HEK293 (cell line): Measurements from ENCODE around the gene NFS1.

ENCODE experiments used
- CTCF ChIA-PET: fragments of 350-600 bp; formaldehyde crosslinking; extraction: SDS; loops from one replicate; lab custom pipeline; 2021; ENCODE audit warnings: antibody characterized with exemption; lab: Yijun Ruan, JAX
- POLR2A ChIA-PET: fragments of 300-600 bp; formaldehyde crosslinking; extraction: SDS; loops from one replicate; lab custom pipeline; 2020; ENCODE audit warnings: antibody characterized with exemption, inconsistent platforms; lab: Yijun Ruan, JAX
- H3K27ac ChIP-seq: fragments of 200-500 bp; sonication (Bioruptor generic); 2 replicates; pipeline ENCODE4 v1.5.1; 2014; ENCODE audit warnings: low read depth, low read length, control low read depth, inconsistent platforms; ENCODE audit errors: extremely low read depth
- H3K36me3 ChIP-seq, 2 experiments: fragments of 200-500 bp in 1 of 2; sonication (Bioruptor generic) in 1 of 2; 1 replicate in 1 of 2; 2 replicates in 1 of 2; pipeline ENCODE4 v1.5.1; 2014 to 2017; ENCODE audit warnings: inconsistent platforms in 2 of 2, low read length in 2 of 2; ENCODE audit not compliant: control insufficient read depth in 2 of 2, insufficient read depth in 1 of 2
- H3K4me1 ChIP-seq: fragments of 200-500 bp; sonication (Bioruptor generic); 2 replicates; pipeline ENCODE4 v1.5.1; 2014; ENCODE audit warnings: mild to moderate bottlenecking, low read length, inconsistent platforms; ENCODE audit not compliant: control insufficient read depth, insufficient read depth
- H3K4me3 ChIP-seq: 2 replicates; pipeline ENCODE4 v1.5.1; 2011; ENCODE audit warnings: low read depth, mild to moderate bottlenecking, control low read depth, low read length, moderate library complexity
- H3K9me3 ChIP-seq: fragments of 200-500 bp; sonication (Bioruptor generic); 2 replicates; pipeline ENCODE4 v1.5.1; 2014; ENCODE audit warnings: low read depth, low read length, inconsistent platforms; ENCODE audit not compliant: control insufficient read depth, insufficient read depth
- IKZF3 ChIP-seq: fragments of 450-650 bp; IDR thresholded peaks from 2 replicates; pipeline ENCODE4 v1.5.0; 2018; ENCODE audit warnings: missing biosample characterization, mild to moderate bottlenecking, missing genetic modification characterization, moderate library complexity
- KLF10 ChIP-seq: fragments of 450-650 bp; IDR thresholded peaks from 2 replicates; pipeline ENCODE4 v1.5.1; 2018; ENCODE audit warnings: missing biosample characterization, mild to moderate bottlenecking, missing genetic modification characterization
- OSR2 ChIP-seq: fragments of 450-650 bp; formaldehyde crosslinking; IDR thresholded peaks from 2 replicates; pipeline ENCODE4 v1.5.1; 2016; ENCODE audit warnings: missing biosample characterization, missing genetic modification characterization
- REPIN1 ChIP-seq: fragments of 450-650 bp; formaldehyde crosslinking; IDR thresholded peaks from 2 replicates; pipeline ENCODE4 v1.5.1; 2017; ENCODE audit warnings: missing biosample characterization, missing genetic modification characterization, low read depth
- ZBTB17 ChIP-seq: fragments of 450-650 bp; formaldehyde crosslinking; IDR thresholded peaks from 2 replicates; pipeline ENCODE4 v1.5.1; 2016; ENCODE audit warnings: missing biosample characterization, missing genetic modification characterization
- ZBTB20 ChIP-seq: fragments of 450-650 bp; formaldehyde crosslinking; IDR thresholded peaks from 2 replicates; pipeline ENCODE4 v1.5.1; 2016; ENCODE audit warnings: missing biosample characterization, missing genetic modification characterization
- ZBTB48 ChIP-seq: fragments of 450-650 bp; formaldehyde crosslinking; IDR thresholded peaks from 2 replicates; pipeline ENCODE4 v1.5.1; 2016; ENCODE audit warnings: missing biosample characterization, missing genetic modification characterization
- ZFP3 ChIP-seq: fragments of 450-650 bp; formaldehyde crosslinking; IDR thresholded peaks from 2 replicates; pipeline ENCODE4 v1.5.1; 2016; ENCODE audit warnings: low read depth, missing biosample characterization, missing genetic modification characterization
- ZNF121 ChIP-seq: fragments of 450-650 bp; formaldehyde crosslinking; IDR thresholded peaks from 2 replicates; pipeline ENCODE4 v1.5.1; 2016; ENCODE audit warnings: missing biosample characterization, missing genetic modification characterization
- ZNF157 ChIP-seq: fragments of 450-650 bp; formaldehyde crosslinking; IDR thresholded peaks from 2 replicates; pipeline ENCODE4 v1.5.1; 2016; ENCODE audit warnings: missing biosample characterization, missing genetic modification characterization
- ZNF16 ChIP-seq: fragments of 450-650 bp; formaldehyde crosslinking; IDR thresholded peaks from 2 replicates; pipeline ENCODE4 v1.5.1; 2016; ENCODE audit warnings: low read depth, missing biosample characterization, missing genetic modification characterization
- ZNF350 ChIP-seq: fragments of 450-650 bp; formaldehyde crosslinking; IDR thresholded peaks from 2 replicates; pipeline ENCODE4 v1.5.0; 2017; ENCODE audit warnings: missing biosample characterization, mild to moderate bottlenecking, missing genetic modification characterization
- ZNF433 ChIP-seq: fragments of 450-650 bp; formaldehyde crosslinking; IDR thresholded peaks from 2 replicates; pipeline ENCODE4 v1.5.1; 2016; ENCODE audit warnings: missing biosample characterization, missing genetic modification characterization, low read depth
- ZNF530 ChIP-seq: fragments of 450-650 bp; formaldehyde crosslinking; IDR thresholded peaks from 2 replicates; pipeline ENCODE4 v1.5.1; 2016; ENCODE audit warnings: low read depth, missing biosample characterization, missing genetic modification characterization
- ZNF544 ChIP-seq: fragments of 450-650 bp; formaldehyde crosslinking; IDR thresholded peaks from 2 replicates; pipeline ENCODE4 v1.5.0; 2017; ENCODE audit warnings: missing biosample characterization, missing genetic modification characterization
- ZNF610 ChIP-seq: fragments of 450-650 bp; formaldehyde crosslinking; IDR thresholded peaks from 2 replicates; pipeline ENCODE4 v1.5.1; 2016; ENCODE audit warnings: missing biosample characterization, missing genetic modification characterization, borderline replicate concordance
- ZNF664 ChIP-seq: fragments of 450-650 bp; formaldehyde crosslinking; IDR thresholded peaks from 2 replicates; pipeline ENCODE4 v1.5.1; 2016; ENCODE audit warnings: missing biosample characterization, missing genetic modification characterization
- ZNF76 ChIP-seq: fragments of 450-650 bp; formaldehyde crosslinking; IDR thresholded peaks from 2 replicates; pipeline ENCODE4; 2016; ENCODE audit warnings: low read depth, missing biosample characterization, missing genetic modification characterization, borderline replicate concordance
- ZNF776 ChIP-seq: fragments of 450-650 bp; formaldehyde crosslinking; IDR thresholded peaks from 2 replicates; pipeline ENCODE4 v1.5.0; 2017; ENCODE audit warnings: missing biosample characterization, missing genetic modification characterization, borderline replicate concordance
- ZNF837 ChIP-seq: fragments of 450-650 bp; formaldehyde crosslinking; IDR thresholded peaks from 2 replicates; pipeline ENCODE4 v1.5.1; 2016; ENCODE audit warnings: missing biosample characterization, missing genetic modification characterization
- ZNF843 ChIP-seq: fragments of 450-650 bp; formaldehyde crosslinking; IDR thresholded peaks from 2 replicates; pipeline ENCODE4 v1.5.1; 2016; ENCODE audit warnings: missing biosample characterization, missing genetic modification characterization
- ZSCAN30 ChIP-seq: fragments of 450-650 bp; IDR thresholded peaks from 2 replicates; pipeline ENCODE4 v1.5.1; 2018; ENCODE audit warnings: missing biosample characterization, mild to moderate bottlenecking, missing genetic modification characterization, moderate library complexity
- TF ChIP-seq, protein P1 (sequence below): fragments of 450-650 bp; formaldehyde crosslinking; IDR thresholded peaks from 2 replicates; pipeline ENCODE4 v1.5.1; 2016; ENCODE audit warnings: missing biosample characterization, missing genetic modification characterization
- TF ChIP-seq, protein P2 (sequence below): fragments of 450-650 bp; formaldehyde crosslinking; optimal IDR thresholded peaks from 2 replicates; pipeline ENCODE3; 2016; ENCODE audit warnings: missing biosample characterization, mild to moderate bottlenecking, missing genetic modification characterization
- TF ChIP-seq, protein P3 (sequence below): fragments of 450-650 bp; formaldehyde crosslinking; IDR thresholded peaks from 2 replicates; pipeline ENCODE4 v1.5.1; 2016; ENCODE audit warnings: missing biosample characterization, missing genetic modification characterization

Gene NFS1

DNA sequence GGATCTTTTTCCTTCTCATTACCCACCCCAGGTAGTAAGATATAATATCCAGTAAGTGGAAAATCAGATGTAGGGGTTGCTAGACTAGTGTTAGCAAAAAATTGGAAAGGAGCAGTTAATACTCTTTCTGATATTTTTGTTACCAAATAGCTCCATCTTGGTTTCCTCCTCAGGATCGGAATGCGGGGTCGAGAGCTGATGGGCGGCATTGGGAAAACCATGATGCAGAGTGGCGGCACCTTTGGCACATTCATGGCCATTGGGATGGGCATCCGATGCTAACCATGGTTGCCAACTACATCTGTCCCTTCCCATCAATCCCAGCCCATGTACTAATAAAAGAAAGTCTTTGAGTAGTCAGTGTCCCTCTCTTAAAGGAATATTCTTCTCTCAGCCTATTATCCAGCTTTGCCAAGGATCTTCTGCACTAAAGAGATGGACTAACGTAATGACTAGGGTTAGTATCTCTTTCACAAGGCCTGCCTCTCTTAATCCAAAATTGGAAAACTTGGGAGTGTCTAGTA is 1.5 kb upstream of the NFS1 start:
- H3K4me1 ChIP-seq, result 0 out of 2 replicates have a peak, but pooled peaks cover 4% of the 10 kb centered on the region
- H3K9me3 ChIP-seq, result no peaks in the 10 kb centered on the region
- H3K4me3 ChIP-seq, result peak overlapping the region; percentile 75
- no peak for TF ChIP-seq ZFP3
- TF ChIP-seq ZBTB17 (tag by site-specific recombination), result peak; percentile 30; the same call in 1 of the 2 replicates
- no peak for TF ChIP-seq ZNF610 (tag by site-specific recombination)
- no peak for TF ChIP-seq ZNF530 (tag by site-specific recombination)
- peak; percentile 21; the same call in 1 of the 2 replicates for TF ChIP-seq IKZF3
- ChIA-PET POLR2A (interaction anchor here (0.9 to 6.2 kb wide), 2 partner anchors 10 to 41 kb away, joined by 3 to 27 read pairs; partner anchors contain the start of gene RBM39), CTCF (interaction anchor here (0.6 kb wide), 1 partner anchor 11 kb away, joined by 3 read pairs; no protein-coding TSS in a partner anchor)
- no peak overlapping the region for H3K27ac ChIP-seq
- peaks cover 15 to 61% of the 10 kb centered on the region in 2 experiments for H3K36me3 ChIP-seq

DNA sequence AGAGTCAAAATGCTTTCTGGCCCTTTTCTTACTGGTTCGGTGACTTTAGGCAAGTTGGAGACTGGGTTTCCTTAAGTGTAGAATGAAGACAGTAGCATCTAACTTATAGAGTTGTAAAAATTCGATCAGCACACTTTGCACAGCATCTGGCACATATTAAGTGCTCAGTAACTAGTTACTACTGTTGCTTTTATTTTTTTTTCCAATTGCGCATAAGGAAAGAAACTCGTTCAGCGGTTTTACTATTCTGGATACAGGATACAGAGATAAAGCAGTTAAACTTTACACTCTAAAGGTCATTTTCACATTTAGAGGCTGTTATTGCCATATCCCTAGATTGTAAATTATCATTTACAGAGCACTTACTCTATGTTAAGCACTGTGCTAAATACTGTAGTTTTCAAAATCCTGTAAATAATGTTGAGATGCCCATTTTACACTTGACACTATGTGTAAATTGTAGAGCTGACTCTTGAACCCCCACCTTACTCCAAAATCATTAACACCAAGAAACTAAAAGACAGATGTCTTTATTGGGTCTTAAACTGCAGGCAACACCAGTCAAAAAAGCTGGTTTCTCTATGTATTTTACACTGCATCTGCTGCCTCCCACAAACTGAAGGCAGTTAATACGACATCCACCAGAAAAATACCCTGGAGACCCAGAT is 939 bp upstream of the NFS1 start:
- peak overlapping the region; percentile 75 for H3K4me3 ChIP-seq
- no peaks in the 10 kb centered on the region for H3K9me3 ChIP-seq
- TF ChIP-seq ZBTB20 (0 out of 2 replicates have a peak, but pooled peaks have one; percentile 20), ZNF664 (peak; percentile 85), ZSCAN30 (tag by site-specific recombination) (peak; percentile 10; the same call in 1 of the 2 replicates), ZNF121 (tag by site-specific recombination) (no peak), ZNF433 (tag by site-specific recombination) (no peak), OSR2 (peak; percentile 45; the same call in 1 of the 2 replicates), REPIN1 (no peak)
- TF ChIP-seq, all 188 proteins: peak for 4
- Histone ChIP-seq H3K27ac (peak overlapping the region; percentile 90), H3K4me1 (0 out of 2 replicates have a peak, but pooled peaks cover 4% of the 10 kb centered on the region), H3K36me3 (peaks cover 11 to 60% of the 10 kb centered on the region in 2 experiments)
- ChIA-PET POLR2A (interaction anchor here (1.3 to 6.2 kb wide), 2 partner anchors 8 to 42 kb away, joined by 5 to 27 read pairs; partner anchors contain the start of gene RBM39), CTCF (interaction anchor here (0.6 kb wide), 1 partner anchor 11 kb away, joined by 3 read pairs; no protein-coding TSS in a partner anchor)

DNA sequence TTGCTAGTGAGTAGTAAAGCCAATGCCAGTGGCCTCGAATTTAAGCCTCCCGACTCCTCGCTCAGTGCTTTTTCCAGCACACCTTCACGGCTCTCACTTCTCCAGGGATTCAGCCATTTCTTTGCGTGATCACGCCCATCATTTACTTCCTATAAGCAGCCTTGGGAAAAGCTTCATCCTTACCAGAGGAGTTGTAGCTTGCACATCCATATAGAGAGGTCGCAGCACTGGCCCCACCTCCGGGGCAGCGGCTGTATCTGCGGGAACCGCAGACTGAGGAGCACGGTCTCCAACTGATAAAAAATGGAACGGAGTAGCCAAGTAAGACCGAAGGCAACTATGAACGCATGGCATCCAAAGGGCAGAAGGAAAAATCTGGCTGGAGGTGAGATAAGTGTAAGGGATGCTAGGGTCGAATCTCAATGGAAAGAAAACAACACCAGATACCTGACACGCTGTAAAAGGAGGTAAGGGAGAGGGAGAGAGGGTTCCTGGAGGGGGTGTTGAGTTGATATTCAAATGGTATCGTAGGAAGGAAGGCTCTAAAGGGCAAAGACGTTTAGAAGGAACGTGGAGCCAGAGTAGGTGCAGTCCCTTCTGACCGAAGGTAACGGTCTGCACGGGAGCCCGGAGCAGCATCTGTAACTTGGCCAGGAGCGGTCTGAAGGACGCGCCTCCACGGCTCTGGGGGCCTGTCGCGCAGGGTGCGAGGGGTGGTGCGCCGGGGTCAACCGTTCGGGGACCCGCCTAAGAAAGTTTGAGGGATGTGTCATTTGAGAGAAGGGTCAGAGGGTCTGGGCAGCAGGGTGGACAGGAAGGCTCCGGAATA is 640 bp downstream of the NFS1 start:
- 0 out of 2 replicates have a peak, but pooled peaks cover 4% of the 10 kb centered on the region for H3K4me1 ChIP-seq
- no peaks in the 10 kb centered on the region for H3K9me3 ChIP-seq
- POLR2A ChIA-PET, result interaction anchor here (0.5 to 6.2 kb wide), 9 partner anchors 12 to 256 kb away, joined by 3 to 27 read pairs (median 3); partner anchors contain the start of genes RBM39, SCAND1 and SPAG4
- H3K36me3 ChIP-seq, result peaks cover 4 to 53% of the 10 kb centered on the region in 2 experiments; a peak in 2 of 3 replicates
- peak overlapping the region; percentile 90 for H3K27ac ChIP-seq
- H3K4me3 ChIP-seq, result peak overlapping the region; percentile 75
- CTCF ChIA-PET, result interaction anchor here (0.6 kb wide), 1 partner anchor 27 kb away, joined by 4 read pairs; no protein-coding TSS in a partner anchor
- TF ChIP-seq KLF10 (tag by site-specific recombination) (no peak), ZNF776 (tag by site-specific recombination) (no peak), ZNF544 (tag by site-specific recombination) (no peak), ZNF350 (no peak), ZNF843 (tag by site-specific recombination) (no peak), ZNF157 (tag by site-specific recombination) (no peak), ZNF76 (tag by site-specific recombination) (no peak), ZNF837 (no peak), ZBTB48 (peak; percentile 69; the same call in 1 of the 2 replicates), ZNF16 (tag by site-specific recombination) (no peak)
- TF ChIP-seq, protein P1, sequence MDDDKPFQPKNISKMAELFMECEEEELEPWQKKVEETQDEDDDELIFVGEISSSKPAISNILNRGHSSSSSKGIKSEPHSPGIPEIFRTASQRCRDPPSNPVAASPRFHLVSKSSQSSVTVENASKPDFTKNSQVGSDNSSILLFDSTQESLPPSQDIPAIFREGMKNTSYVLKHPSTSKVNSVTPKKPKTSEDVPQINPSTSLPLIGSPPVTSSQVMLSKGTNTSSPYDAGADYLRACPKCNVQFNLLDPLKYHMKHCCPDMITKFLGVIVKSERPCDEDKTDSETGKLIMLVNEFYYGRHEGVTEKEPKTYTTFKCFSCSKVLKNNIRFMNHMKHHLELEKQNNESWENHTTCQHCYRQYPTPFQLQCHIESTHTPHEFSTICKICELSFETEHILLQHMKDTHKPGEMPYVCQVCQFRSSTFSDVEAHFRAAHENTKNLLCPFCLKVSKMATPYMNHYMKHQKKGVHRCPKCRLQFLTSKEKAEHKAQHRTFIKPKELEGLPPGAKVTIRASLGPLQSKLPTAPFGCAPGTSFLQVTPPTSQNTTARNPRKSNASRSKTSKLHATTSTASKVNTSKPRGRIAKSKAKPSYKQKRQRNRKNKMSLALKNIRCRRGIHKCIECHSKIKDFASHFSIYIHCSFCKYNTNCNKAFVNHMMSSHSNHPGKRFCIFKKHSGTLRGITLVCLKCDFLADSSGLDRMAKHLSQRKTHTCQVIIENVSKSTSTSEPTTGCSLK (tag by site-specific recombination), result 0 out of 2 replicates have a peak, but pooled peaks have one; percentile 45
- TF ChIP-seq, protein P2, sequence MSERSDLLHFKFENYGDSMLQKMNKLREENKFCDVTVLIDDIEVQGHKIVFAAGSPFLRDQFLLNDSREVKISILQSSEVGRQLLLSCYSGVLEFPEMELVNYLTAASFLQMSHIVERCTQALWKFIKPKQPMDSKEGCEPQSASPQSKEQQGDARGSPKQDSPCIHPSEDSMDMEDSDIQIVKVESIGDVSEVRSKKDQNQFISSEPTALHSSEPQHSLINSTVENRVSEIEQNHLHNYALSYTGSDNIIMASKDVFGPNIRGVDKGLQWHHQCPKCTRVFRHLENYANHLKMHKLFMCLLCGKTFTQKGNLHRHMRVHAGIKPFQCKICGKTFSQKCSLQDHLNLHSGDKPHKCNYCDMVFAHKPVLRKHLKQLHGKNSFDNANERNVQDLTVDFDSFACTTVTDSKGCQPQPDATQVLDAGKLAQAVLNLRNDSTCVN (tag by site-specific recombination), result peak; percentile 79
- TF ChIP-seq, protein P3, sequence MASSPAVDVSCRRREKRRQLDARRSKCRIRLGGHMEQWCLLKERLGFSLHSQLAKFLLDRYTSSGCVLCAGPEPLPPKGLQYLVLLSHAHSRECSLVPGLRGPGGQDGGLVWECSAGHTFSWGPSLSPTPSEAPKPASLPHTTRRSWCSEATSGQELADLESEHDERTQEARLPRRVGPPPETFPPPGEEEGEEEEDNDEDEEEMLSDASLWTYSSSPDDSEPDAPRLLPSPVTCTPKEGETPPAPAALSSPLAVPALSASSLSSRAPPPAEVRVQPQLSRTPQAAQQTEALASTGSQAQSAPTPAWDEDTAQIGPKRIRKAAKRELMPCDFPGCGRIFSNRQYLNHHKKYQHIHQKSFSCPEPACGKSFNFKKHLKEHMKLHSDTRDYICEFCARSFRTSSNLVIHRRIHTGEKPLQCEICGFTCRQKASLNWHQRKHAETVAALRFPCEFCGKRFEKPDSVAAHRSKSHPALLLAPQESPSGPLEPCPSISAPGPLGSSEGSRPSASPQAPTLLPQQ (tag by site-specific recombination), result peak; percentile 48; the same call in 1 of the 2 replicates
